Gastroesophageal sphincter (tissue), 4 donors: ENCODE measurements around the gene DNAJB8. TPM values are rescaled to one million over a fixed set of nuclear protein-coding genes. Genes with fewer than 3 reads are reported as not detected.

ENCODE experiments used
- ATAC-seq: fragments of 150-250 bp; one replicate; pipeline ENCODE4 v1.9.1; 2016; ENCODE audit warnings: mild to moderate bottlenecking, moderate library complexity
- H3K27ac ChIP-seq, 4 donors: fragments of 200-600 bp; sonication (generic) in 3 of 4; 1 replicate in 3 of 4; 2 replicates in 1 of 4; pipeline ENCODE4 v1.5.1; 2016 to 2019
- H3K27me3 ChIP-seq: fragments of 200-600 bp; sonication (generic); one replicate; pipeline ENCODE4 v1.5.1; 2019
- H3K36me3 ChIP-seq, 2 donors: fragments of 200-600 bp; sonication (generic); one replicate each; pipeline ENCODE4 v1.5.1; 2019; ENCODE audit warnings: control low read depth in 1 of 2
- H3K4me1 ChIP-seq, 3 donors: fragments of 200-600 bp; sonication (generic); 1 replicate in 2 of 3; 2 replicates in 1 of 3; pipeline ENCODE4 v1.5.1; 2016 to 2019; ENCODE audit warnings: control low read depth in 2 of 3
- H3K4me3 ChIP-seq, 2 donors: fragments of 200-600 bp; sonication (generic); one replicate each; pipeline ENCODE4 v1.5.1; 2019; ENCODE audit warnings: mild to moderate bottlenecking in 1 of 2, moderate library complexity in 1 of 2
- H3K9me3 ChIP-seq, 3 donors: fragments of 200-600 bp; sonication (generic); one replicate each; pipeline ENCODE4 v1.5.1; 2017 to 2019; ENCODE audit warnings: control low read depth in 2 of 3
- EP300 ChIP-seq: sonication (generic); formaldehyde crosslinking; IDR thresholded peaks from one replicate; pipeline ENCODE4 v1.6.1; 2017; ENCODE audit warnings: antibody characterized with exemption, mild to moderate bottlenecking
- POLR2A ChIP-seq, 2 donors: fragments of 450-650 bp; IDR thresholded peaks; one replicate each; pipeline ENCODE4 v1.6.1; 2017; ENCODE audit warnings: antibody characterized with exemption in 2 of 2, mild to moderate bottlenecking in 2 of 2, moderate library complexity in 1 of 2
- POLR2AphosphoS5 ChIP-seq: sonication (generic); formaldehyde crosslinking; IDR thresholded peaks from one replicate; pipeline ENCODE4 v1.6.1; 2017; ENCODE audit warnings: antibody characterized with exemption
- WGBS, 2 donors: methylation state at CpG; one replicate each; pipeline ENCODE4 v1.1.5; 2018; ENCODE audit warnings: low coverage in 1 of 2; 5-methylcytosine and 5-hydroxymethylcytosine counted together
- total RNA-seq, 4 donors: library from RNA; depleted of rRNA; stranded (reverse); fragments of >200 nt; gene quantifications; one replicate each; pipeline ENCODE4 v1.1.0, GENCODE V29; 2016
- TF ChIP-seq, protein P1 (sequence below), 4 experiments: fragments of 200-600 bp in 2 of 4; fragments of 450-650 bp in 2 of 4; sonication (generic) in 1 of 4; IDR thresholded peaks; one replicate each; pipeline ENCODE4 v1.5.1; 2017 to 2019; ENCODE audit warnings: antibody characterized with exemption in 4 of 4, mild to moderate bottlenecking in 2 of 4, moderate library complexity in 2 of 4

The DNAJB8 gene
- total RNA-seq = not detected

GRCh38 chr3:128466840-128467541, at the start of gene DNAJB8:
TSS of gene DNAJB8 (minus strand) at chr3:128466890. CDS start at chr3:128463245, 3,645 bp downstream.
- Histone ChIP-seq H3K9me3 (peaks cover 0 to 6% (median 0%) of the 10 kb centered on the region in 3 donors), H3K27me3 (peaks cover 66% of the 10 kb centered on the region), H3K4me1 (no peaks in the 10 kb centered on the region), H3K36me3 (no peaks in the 10 kb centered on the region), H3K4me3 (no peak within 1 kb of the TSS), H3K27ac (no peak within 1 kb of the TSS)
- WGBS, 2 donors = 83 to 90% methylated on average over 8 to 12 of the region's 14 CpGs
- ATAC-seq = no peak
- TF ChIP-seq POLR2A (IDR thresholded peaks at IDR 0.05) (no peak), EP300 (no peak), POLR2AphosphoS5 (no peak)
- TF ChIP-seq, protein P1, sequence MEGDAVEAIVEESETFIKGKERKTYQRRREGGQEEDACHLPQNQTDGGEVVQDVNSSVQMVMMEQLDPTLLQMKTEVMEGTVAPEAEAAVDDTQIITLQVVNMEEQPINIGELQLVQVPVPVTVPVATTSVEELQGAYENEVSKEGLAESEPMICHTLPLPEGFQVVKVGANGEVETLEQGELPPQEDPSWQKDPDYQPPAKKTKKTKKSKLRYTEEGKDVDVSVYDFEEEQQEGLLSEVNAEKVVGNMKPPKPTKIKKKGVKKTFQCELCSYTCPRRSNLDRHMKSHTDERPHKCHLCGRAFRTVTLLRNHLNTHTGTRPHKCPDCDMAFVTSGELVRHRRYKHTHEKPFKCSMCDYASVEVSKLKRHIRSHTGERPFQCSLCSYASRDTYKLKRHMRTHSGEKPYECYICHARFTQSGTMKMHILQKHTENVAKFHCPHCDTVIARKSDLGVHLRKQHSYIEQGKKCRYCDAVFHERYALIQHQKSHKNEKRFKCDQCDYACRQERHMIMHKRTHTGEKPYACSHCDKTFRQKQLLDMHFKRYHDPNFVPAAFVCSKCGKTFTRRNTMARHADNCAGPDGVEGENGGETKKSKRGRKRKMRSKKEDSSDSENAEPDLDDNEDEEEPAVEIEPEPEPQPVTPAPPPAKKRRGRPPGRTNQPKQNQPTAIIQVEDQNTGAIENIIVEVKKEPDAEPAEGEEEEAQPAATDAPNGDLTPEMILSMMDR (IDR thresholded peaks at IDR 0.05) = no peak

DNA sequence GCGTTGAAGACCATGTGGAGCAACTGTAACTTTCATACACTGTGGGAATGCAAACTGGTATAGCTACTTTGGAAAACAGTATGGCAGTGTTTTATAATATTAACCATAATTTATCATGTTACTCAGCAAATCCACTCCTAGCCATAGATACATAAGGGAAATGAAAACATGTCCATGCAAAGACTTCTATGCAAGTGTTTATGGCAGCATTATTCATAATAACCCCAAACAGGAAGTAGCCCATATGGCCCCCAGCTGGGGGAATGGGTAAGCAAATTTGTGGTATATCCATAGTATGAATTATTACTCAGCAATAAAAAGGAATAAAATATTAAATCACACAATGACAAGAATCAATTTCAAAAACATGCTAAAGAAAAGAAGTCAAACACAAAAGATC, 49.3 kb upstream of the DNAJB8 start:
- H3K4me1 ChIP-seq = no peaks in the 10 kb centered on the region
- H3K4me3 ChIP-seq = no peak overlapping the region
- TF ChIP-seq, protein P1 (IDR thresholded peaks at IDR 0.05) = no peak
- TF ChIP-seq POLR2A (IDR thresholded peaks at IDR 0.05) (no peak), EP300 (no peak), POLR2AphosphoS5 (no peak)
- no peak overlapping the region for H3K27ac ChIP-seq
- H3K36me3 ChIP-seq = no peaks in the 10 kb centered on the region
- WGBS, 2 donors = 86 to 100% methylated on average over 1 of the region's 1 CpG
- H3K27me3 ChIP-seq = peaks cover 42% of the 10 kb centered on the region
- H3K9me3 ChIP-seq = peaks cover 0 to 17% (median 0%) of the 10 kb centered on the region in 3 donors
- ATAC-seq = no peak

- ATAC-seq = no peak
- 75 to 100% methylated on average over 1 to 5 of the region's 5 CpGs for WGBS, 2 donors
These were observed 42.2 kb upstream of the DNAJB8 start for GRCh38 chr3:128508852-128509251.

DNA sequence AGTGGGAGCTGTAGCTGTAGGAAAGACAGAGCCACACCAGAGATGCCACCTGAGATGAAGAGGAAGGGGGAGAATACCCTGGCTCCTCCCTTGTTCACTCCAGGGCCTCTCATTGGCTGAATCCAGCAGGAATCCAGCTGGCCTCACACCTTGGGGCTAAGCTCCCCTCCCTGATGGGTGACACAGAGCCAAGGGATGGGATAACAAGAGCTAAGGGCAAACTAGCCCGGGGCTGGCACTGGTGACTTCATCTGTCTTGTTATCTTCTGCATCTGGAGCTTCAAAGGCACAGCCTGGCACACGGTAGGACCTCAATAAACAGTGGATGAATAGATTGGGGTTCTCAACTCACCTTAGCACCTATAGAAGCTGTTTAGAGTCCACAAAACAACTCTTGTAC, 40.1 kb upstream of the DNAJB8 start:
- no peaks in the 10 kb centered on the region for H3K4me1 ChIP-seq
- no peaks in the 10 kb centered on the region for H3K36me3 ChIP-seq
- peaks cover 82% of the 10 kb centered on the region for H3K27me3 ChIP-seq
- H3K4me3 ChIP-seq = no peak overlapping the region
- H3K9me3 ChIP-seq = no peaks in the 10 kb centered on the region
- ATAC-seq = no peak
- 40% methylated on average over 1 of the region's 2 CpGs; no CpG with 5 or more reads in 1 of the 2 donors for WGBS, 2 donors
- TF ChIP-seq, protein P1 (IDR thresholded peaks at IDR 0.05) = no peak
- TF ChIP-seq POLR2AphosphoS5 (no peak), EP300 (no peak), POLR2A (IDR thresholded peaks at IDR 0.05) (no peak)
- no peak overlapping the region for H3K27ac ChIP-seq

More at GRCh38 chr3:128508852-128509251, 42.2 kb upstream of the DNAJB8 start:
- H3K27me3 ChIP-seq = peaks cover 64% of the 10 kb centered on the region
- H3K27ac ChIP-seq = no peak overlapping the region
- H3K4me3 ChIP-seq = no peak overlapping the region
- peaks cover 0 to 4% (median 0%) of the 10 kb centered on the region in 3 donors for H3K9me3 ChIP-seq
- H3K4me1 ChIP-seq = no peaks in the 10 kb centered on the region
- TF ChIP-seq, protein P1 (IDR thresholded peaks at IDR 0.05) = no peak
- TF ChIP-seq POLR2AphosphoS5 (no peak), POLR2A (IDR thresholded peaks at IDR 0.05) (no peak), EP300 (no peak)
- H3K36me3 ChIP-seq = no peaks in the 10 kb centered on the region

DNA sequence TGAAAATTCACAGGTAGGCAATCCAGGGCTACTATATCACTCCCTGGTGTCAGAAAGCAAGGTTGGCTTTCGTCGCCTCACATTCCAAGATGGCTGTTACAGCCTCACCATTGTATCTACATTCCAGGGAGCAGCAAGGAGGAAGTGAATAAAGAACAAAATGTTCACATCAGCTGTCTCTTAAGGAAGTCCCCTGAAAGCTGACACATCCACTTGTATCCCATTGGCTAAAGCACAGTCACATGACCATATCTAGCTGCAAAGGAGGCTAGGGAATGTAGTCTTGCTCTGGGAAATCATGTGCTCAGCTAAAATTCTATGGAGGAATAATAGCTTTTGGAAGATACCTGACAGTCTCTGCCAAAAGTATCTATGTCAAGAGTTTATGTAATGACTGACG, 39.1 kb upstream of the DNAJB8 start:
- no peak for TF ChIP-seq POLR2A (IDR thresholded peaks at IDR 0.05)
- no peak for ATAC-seq
- Histone ChIP-seq H3K9me3 (no peaks in the 10 kb centered on the region), H3K27me3 (peaks cover 89% of the 10 kb centered on the region), H3K4me1 (no peaks in the 10 kb centered on the region), H3K27ac (no peak overlapping the region), H3K36me3 (no peaks in the 10 kb centered on the region), H3K4me3 (no peak overlapping the region)
- WGBS, 2 donors = 89 to 93% methylated on average over 3 of the region's 3 CpGs
